ENCODE data around the gene DHX58.
"Not testable (repeated sequence)": the region's sequence is repeated elsewhere in the genome, so short reads cannot be mapped to it uniquely, and the experiment has no call there.

DHX58 gene

DNA sequence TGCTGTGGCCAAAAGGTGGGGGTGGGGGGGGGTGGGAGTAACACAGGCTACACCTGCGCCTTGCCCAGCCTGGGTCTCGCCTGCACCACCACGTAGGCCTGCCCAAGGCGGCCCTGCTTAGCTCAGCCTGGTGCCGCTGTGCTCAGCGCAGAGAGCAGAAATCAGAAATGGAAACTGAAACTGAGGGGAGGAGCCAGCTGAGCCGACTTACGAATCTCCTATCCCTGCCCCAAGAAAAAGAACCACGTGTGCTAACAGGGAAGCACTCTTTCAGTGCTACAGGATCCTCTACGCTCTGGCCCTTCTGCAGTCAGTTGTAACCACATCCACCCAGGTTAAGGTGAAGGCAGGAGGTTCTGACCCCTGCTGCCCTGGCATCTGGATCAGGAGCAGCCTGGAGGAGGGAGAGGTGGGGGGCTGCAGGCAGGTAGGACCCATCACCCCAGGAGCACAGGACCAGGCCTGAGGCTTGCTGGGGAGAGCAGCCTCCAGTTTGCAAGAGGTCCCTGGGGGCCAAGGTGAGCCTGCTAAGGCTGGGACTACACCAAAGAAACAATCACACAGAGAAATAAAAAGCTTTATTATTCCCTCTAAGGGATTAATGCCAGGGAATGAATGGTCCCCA, at the start of gene DHX58:
TSS of gene DHX58 (minus strand) at position 163 of the 625 bp plus-strand sequence. CDS start 822 bp downstream, outside the sequence.
- peak in 1 of 3 experiments; percentile 80 for DNase-seq

- DNase-seq, result no peak
Measured at GRCh38 chr17:42160531-42160910, 48.0 kb upstream of the DHX58 start.

- no peak for DNase-seq
Measured at GRCh38 chr17:42159796-42160530, 47.4 kb upstream of the DHX58 start.

DNA sequence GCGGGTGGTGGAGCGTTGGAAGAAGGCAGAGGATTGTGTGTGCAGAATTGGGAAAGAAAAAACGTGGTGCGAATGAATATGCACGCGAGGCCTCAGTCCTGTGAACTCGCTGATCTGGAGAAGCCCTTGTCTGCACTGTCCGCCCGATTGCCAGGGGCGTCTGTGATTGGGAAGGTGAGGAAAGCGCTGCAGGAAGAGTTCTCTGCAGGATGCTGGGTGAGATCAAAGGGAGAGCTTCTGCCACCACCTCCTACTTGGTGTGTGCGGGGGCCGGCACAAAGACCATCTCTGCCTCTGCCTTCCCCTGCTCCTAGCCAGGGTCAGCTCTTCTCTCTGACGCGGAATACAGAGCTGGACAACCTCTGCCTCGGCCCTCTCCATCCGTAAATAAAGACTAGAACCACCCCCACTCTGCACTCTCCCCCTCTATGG, 43.1 kb upstream of the DHX58 start:
- DNase-seq, result peak in 1 of 3 experiments; percentile 46

GRCh38 chr17:42153919-42154742, 41.6 kb upstream of the DHX58 start:
- peak in 1 of 3 experiments; percentile 44 for DNase-seq

GRCh38 chr17:42146911-42147607, 34.5 kb upstream of the DHX58 start:
- DNase-seq, result no peak

DNA sequence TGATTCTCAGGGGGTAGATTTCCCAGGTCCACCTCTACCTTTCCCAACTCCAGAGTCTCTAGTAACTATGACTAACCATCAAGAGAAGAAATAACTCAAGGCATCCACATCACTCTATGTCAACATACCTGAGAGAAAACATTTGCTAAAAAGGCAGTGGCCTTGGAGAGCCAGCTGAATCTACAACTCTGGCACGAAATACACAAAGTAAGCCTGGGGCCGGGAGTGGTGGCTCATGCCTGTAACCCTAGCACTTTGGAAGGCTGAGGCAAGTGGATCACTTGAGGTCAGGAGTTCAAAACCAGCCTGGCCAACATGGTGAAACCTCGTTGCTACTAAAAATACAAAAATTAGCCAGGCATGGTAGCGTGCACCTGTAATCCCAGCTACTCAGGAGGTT, 30.6 kb upstream of the DHX58 start:
- DNase-seq, result not testable (repeated sequence)

DNA sequence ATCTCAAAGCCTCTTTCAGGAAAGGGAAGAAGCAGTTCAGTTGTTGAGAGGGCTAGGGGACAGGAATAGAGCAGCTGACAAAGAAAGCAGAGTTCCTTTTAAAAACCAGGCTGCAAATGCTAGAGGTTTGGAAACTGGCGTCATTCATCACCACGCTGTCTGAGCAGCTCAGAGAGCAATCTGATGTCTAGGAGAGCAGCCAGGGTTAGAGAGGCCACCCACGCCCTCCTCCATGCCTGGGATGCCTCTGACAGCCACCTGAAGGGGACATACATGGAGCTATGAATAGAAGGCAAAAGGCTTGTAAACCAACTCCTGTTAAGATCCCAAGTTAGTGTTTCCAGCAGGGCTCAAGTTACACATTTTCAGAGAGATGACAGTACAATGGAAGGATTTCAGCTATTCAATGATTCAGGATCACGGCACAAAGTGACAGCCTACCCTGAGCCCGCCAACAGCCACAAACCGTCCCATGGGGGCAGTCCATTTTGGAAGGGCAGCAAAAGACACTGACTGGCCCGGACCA, 29.9 kb upstream of the DHX58 start:
- no peak for DNase-seq

GRCh38 chr17:42141382-42141781, 28.9 kb upstream of the DHX58 start:
- DNase-seq, result no peak

- not testable (repeated sequence) for DNase-seq
Measured at GRCh38 chr17:42140690-42141089, 28.2 kb upstream of the DHX58 start.

DNA sequence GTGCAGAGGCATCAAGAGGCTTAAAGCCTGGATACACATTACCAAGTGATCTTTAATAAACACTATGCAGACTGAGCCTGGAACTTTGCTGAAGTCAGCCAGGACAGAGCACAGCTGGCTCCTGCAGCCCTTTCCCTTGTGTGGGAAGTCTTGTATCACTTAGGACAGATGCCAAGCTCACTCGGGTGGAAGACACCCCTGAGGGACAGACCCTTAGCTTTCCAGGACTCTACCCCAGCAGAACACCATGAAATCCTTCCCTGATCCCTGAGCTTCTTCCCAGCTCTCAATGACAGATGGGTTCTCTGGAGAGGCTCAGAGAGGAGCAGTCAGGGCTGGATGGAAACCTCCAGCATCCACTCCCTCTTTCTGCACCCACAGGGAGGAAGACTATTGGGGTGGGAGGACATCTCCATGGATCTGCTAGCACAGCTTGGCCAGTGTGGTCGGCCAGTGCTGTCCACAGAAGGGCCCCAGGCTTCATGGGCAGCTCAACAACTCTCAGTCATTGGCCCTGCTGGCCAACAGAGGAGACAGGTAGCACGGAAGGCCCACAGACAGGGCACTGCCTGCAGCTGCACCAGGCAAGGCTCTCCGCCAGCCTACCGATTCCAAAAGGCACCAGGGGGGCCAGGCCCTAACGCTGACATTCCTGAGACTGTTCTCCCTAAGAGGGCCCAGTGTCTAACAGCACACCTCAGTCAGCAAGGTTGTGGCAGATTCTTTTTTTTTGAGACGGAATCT, 26.4 kb upstream of the DHX58 start:
- no peak for DNase-seq

- no peak for DNase-seq
Measured at GRCh38 chr17:42136654-42137051, 24.1 kb upstream of the DHX58 start.

DNA sequence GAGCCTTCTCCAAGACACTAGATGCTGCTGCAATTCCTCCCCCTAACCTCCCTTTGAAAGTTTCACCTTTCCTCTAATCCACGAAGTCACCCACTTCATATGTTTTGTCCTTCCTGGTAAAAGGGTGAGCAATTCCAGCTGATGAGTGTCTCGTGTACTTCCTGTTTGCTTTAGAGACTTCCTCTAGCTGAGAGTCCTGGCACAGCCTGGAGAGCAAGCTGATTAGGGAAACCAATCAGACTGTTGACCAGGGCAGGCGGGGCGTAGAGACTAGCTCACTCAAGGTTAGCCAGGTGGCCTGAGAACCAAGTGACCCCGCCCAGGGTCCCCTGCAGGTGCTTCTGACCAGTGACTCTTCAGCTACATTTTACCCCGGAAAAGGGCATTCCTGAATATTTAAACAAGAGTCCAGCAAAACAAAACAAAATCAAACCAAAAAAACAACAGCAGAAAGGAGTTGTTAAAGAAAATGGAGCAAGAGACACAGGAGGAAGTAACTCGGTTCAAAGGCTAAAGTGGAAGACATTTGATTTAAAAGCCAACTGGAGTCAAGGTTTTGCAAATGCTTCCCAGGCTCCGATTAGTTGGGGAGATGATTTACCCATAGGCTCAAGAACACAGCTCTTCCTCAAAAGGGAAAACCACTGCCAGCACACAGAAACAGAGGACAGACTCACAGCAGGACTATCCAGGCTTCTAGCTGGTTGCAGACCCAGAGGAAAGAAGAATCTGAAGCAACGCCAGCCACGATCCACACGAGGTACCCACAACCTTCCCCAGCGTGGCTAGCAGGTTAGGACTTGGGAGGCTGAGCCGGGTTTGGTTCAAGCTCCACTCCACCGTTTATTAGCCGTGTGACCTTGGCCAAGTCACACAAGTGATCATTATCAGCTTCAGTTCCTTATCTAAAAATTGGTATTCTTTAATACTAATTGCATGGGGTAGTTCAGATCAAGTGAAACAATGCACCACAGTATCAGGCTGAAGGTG, 23.4 kb upstream of the DHX58 start:
- DNase-seq, result peak in 2 of 3 experiments; percentile 45 to 66

DNA sequence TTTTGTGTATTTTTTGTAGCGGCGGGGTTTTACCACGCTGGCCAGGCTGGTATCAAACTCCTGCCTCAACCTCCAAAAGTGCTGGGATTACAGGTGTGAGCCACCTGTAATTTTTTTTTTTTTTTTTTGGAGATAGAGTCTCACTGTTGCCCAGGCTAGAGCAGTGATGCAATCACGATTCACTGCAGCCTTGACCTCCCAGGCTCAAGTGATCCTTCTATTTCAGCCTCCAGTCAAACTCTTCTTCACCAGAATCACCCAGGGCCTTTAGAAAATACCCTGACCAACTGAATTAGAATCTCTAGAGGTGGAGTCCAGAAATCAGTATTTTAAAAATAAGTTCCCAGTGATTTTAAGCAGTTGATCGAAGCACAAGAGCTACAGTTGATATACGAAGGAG, 22.6 kb upstream of the DHX58 start:
- no peak for DNase-seq

DNA sequence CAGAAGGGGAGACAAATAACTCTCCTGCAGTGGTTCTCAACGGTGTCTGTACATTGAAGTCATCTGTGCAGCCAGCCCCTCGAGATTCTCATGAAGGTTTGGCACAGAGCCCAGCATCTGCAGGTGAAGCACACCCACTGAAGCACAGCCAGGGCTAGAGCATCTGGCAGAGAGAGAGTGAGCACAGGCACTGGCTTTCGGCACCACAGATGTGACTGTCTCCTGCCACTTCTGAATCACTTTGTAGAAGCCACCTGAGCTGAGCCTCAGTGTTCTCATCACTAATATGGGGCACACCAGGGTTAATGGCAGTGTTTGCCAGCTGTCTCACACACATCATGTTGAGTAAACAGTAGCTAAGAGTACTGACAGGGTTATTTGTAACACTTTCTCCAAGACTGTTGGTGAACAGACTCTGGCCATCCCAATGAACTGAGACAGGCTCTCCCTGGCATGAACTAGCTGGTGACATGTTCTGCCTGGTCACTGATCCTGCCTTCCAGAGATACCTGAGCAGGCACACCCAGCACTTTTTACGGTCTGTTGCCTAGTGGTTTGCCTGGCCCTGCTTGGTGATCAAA, 21.0 kb upstream of the DHX58 start:
- peak; percentile 60 to 89 (median 87) for DNase-seq

GRCh38 chr17:42132941-42133340, 20.4 kb upstream of the DHX58 start:
- DNase-seq, result peak in 1 of 3 experiments; percentile 86

- DNase-seq, result no peak
Measured at GRCh38 chr17:42131981-42132432, 19.5 kb upstream of the DHX58 start.

- no peak for DNase-seq
Measured at GRCh38 chr17:42131232-42131631, 18.7 kb upstream of the DHX58 start.

DNA sequence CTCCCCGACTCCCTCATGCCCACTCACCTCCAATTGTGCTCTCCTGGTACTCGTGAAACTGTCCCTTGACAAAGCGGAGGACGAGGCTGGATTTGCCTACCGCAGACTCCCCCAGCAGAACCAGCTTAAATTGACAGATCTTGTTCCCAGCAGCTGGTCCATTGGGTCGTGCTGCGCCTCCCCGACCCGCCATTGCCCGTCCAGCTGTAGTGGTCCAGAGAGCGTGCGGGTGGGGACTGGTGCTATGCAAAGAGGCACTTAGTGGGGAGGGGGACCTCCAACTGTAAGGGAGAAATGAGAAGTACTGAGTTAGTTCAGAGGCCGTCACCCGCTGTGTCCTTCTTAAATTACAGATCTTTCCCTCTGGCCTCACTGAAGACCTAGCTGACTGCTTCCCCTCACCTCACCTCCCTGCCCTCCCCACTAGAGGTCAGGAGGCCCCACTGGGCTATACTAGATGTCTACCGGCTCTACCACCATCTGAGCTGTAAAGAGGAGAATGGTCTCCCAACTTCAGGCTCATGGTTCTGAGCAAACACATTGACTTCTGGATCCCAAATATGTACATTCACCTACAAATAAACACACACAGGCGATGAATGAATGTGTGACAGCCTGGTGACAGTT, 17.9 kb upstream of the DHX58 start:
- no peak for DNase-seq
